Left lung (tissue), 10 donors: ENCODE data around the gene ST6GALNAC6. TPM values are rescaled to one million over a fixed set of nuclear protein-coding genes. Genes with fewer than 3 reads are reported as not detected.

Experiments
- ATAC-seq: fragments of 200-7000 bp; cut with Tn5 transposase; one replicate; pipeline ENCODE4 v1.9.1; 2020; ENCODE audit warnings: moderate library complexity
- DNase-seq, 4 donors: peaks; one replicate each; pipeline ENCODE4 v3.0.0-alpha.2; 2013 to 2020
- H3K27ac ChIP-seq, 2 donors: fragments of 200-600 bp; sonication (generic) in 1 of 2; one replicate each; pipeline versions ENCODE4 v1.5.0 to v1.8.0; 2020 to 2021
- H3K27me3 ChIP-seq, 2 donors: fragments of 200-600 bp; sonication (generic) in 1 of 2; one replicate each; pipeline versions ENCODE4 v1.5.0 to v1.8.0; 2020 to 2021
- H3K36me3 ChIP-seq, 2 donors: fragments of 200-600 bp; sonication (generic) in 1 of 2; one replicate each; pipeline versions ENCODE4 v1.5.0 to v1.8.0; 2020 to 2021
- H3K4me1 ChIP-seq, 2 donors: fragments of 200-600 bp; one replicate each; pipeline ENCODE4 v1.8.0; 2021
- H3K4me3 ChIP-seq, 2 donors: fragments of 200-600 bp; sonication (generic) in 1 of 2; one replicate each; pipeline versions ENCODE4 v1.5.0 to v1.8.0; 2020 to 2021; ENCODE audit warnings: mild to moderate bottlenecking in 1 of 2
- H3K9me3 ChIP-seq, 2 donors: fragments of 200-600 bp; sonication (generic) in 1 of 2; one replicate each; pipeline versions ENCODE4 v1.5.0 to v1.8.0; 2020 to 2021
- intact Hi-C, 2 donors: fragments of 100-400 bp; cut with DNase I; formaldehyde crosslinking; loops; one replicate each; pipeline versions ENCODE4 v1.11.2 to v1.14.2; 2022
- polyA plus RNA-seq, 6 donors: library from polyadenylated mRNA; unstranded; fragments of 120-200 nt; gene quantifications; one replicate each; pipeline ENCODE4 v1.2.1, GENCODE V29; 2013; ENCODE audit not compliant: insufficient read length in 6 of 6
- total RNA-seq, 2 donors: library from RNA; stranded (reverse); fragmentation: NEBNext Ultra II Directional; extraction: Animal tissue kit (Norgen Biotek cat#: 25700); gene quantifications; one replicate each; pipeline ENCODE4 v1.2.1, GENCODE V29; 2021
- TF ChIP-seq, protein P1 (sequence below), 2 donors: fragments of 200-600 bp; sonication (generic) in 1 of 2; IDR thresholded peaks; one replicate each; pipeline versions ENCODE4 v1.5.0 to v1.8.0; 2021; ENCODE audit warnings: antibody characterized with exemption in 2 of 2
- donor health status: DM: no; HTN: yes; CAD: no.
- donor health status: DM: no; HTN: no; CAD: no.

The ST6GALNAC6 gene
- total and polyA plus RNA-seq, 8 donors: 43.5 to 57.0 (median 48.6) TPM

DNA sequence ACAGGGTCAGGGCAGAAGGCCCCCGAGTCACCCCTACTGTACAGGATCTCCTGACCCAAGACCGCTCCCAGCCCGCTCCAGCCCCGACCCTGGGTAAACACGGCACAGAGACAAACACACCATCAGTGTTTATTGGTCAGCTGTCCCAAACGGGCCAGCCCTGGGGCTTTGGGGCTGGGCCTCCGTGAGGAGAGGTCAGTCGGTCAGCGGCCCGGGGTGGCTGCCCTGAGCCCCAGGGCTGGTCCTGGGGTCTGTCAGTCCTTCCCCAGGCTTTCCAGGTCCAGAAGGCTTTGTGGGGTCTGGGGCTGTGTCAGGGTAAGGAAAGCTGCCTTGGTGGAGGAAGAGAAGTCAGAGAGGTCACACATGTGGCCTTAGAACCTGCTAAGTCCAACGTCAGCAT lies 35.6 kb upstream of the ST6GALNAC6 start:
- H3K4me1 ChIP-seq: peaks cover 22 to 60% of the 10 kb centered on the region in 2 donors
- H3K9me3 ChIP-seq: no peaks in the 10 kb centered on the region
- intact Hi-C loops: no loop called here
- peaks cover 0 to 16% of the 10 kb centered on the region in 2 donors for H3K27me3 ChIP-seq
- TF ChIP-seq, protein P1, sequence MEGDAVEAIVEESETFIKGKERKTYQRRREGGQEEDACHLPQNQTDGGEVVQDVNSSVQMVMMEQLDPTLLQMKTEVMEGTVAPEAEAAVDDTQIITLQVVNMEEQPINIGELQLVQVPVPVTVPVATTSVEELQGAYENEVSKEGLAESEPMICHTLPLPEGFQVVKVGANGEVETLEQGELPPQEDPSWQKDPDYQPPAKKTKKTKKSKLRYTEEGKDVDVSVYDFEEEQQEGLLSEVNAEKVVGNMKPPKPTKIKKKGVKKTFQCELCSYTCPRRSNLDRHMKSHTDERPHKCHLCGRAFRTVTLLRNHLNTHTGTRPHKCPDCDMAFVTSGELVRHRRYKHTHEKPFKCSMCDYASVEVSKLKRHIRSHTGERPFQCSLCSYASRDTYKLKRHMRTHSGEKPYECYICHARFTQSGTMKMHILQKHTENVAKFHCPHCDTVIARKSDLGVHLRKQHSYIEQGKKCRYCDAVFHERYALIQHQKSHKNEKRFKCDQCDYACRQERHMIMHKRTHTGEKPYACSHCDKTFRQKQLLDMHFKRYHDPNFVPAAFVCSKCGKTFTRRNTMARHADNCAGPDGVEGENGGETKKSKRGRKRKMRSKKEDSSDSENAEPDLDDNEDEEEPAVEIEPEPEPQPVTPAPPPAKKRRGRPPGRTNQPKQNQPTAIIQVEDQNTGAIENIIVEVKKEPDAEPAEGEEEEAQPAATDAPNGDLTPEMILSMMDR (IDR thresholded peaks at IDR 0.05): no peak
- ATAC-seq: no peak
- no peak for DNase-seq
- no peak overlapping the region for H3K4me3 ChIP-seq
- no peak overlapping the region for H3K27ac ChIP-seq
- H3K36me3 ChIP-seq: peaks cover 0 to 15% of the 10 kb centered on the region in 2 donors

DNA sequence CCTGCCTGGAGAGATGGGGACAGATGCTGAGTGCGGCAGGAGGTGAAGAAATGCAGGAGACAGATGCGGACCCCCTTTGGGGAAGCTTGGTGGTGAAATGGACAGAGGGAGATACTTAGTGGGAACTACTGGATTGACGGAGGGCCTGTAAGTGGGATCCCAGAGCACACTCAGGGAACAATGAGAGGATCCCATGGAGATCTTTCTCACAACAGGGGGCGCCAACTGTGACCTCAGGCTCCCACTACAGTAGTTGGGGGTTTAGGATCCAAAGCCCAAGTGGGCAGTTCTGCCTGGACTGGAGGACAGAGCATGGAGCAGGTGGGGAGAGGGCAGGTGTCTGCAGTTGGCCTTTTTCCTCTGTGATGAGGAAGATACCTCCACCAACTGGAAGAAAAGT lies 34.8 kb upstream of the ST6GALNAC6 start:
- Histone ChIP-seq H3K9me3 (no peaks in the 10 kb centered on the region), H3K4me3 (no peak overlapping the region), H3K27ac (no peak overlapping the region), H3K36me3 (peaks cover 0 to 15% of the 10 kb centered on the region in 2 donors), H3K27me3 (peaks cover 0 to 24% of the 10 kb centered on the region in 2 donors), H3K4me1 (peaks cover 22 to 60% of the 10 kb centered on the region in 2 donors)
- DNase-seq: no peak
- TF ChIP-seq, protein P1 (IDR thresholded peaks at IDR 0.05): no peak
- ATAC-seq: no peak
- intact Hi-C loops: no loop called here

DNA sequence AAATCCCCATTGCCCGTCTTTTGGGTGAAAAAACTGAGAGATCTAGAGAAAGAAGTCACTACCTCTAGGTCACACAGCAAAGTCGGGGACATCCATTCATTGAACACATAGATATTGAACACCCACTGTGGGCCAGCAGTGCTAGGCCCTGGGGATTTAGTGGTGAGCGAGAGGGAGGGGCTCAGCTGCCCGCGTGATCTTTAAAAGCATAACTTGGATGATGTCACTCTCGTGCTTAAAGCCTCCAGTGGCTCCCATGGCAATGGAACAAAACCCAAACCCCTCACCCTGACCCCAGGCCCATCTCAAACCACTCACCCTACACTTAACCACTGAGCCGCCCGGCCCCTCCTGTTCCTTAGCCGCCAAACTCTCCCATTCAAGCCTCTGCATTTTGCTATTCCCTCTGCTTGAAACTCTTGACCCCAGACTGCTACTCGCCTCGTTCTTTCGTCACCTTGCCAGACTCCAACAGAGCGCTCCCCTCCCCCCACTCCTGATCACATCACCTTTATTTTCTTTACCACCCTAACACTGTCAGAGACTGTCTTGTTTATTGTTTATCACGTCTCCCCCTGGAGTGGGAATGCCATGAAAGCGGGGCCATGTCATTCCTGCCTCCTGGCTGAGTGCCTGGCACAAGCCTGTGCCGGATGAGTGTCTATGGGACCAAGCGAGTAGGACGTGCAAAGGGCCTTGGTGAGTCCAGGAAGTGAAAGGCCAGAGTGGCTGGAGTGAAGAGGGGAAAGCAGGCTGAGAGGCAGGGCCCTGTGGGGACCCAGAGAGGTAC lies 31.9 kb upstream of the ST6GALNAC6 start:
- ATAC-seq: peak; percentile 70
- intact Hi-C loops: no loop called here
- TF ChIP-seq, protein P1 (IDR thresholded peaks at IDR 0.05): no peak
- DNase-seq: peak in 2 of 4 donors; percentile 76 to 86
- Histone ChIP-seq H3K36me3 (peaks cover 0 to 15% of the 10 kb centered on the region in 2 donors), H3K27me3 (peaks cover 0 to 53% of the 10 kb centered on the region in 2 donors), H3K27ac (peak overlapping the region; percentile 71 to 77), H3K9me3 (no peaks in the 10 kb centered on the region), H3K4me1 (peaks cover 26 to 59% of the 10 kb centered on the region in 2 donors), H3K4me3 (peak overlapping the region; percentile 38 to 56)

DNA sequence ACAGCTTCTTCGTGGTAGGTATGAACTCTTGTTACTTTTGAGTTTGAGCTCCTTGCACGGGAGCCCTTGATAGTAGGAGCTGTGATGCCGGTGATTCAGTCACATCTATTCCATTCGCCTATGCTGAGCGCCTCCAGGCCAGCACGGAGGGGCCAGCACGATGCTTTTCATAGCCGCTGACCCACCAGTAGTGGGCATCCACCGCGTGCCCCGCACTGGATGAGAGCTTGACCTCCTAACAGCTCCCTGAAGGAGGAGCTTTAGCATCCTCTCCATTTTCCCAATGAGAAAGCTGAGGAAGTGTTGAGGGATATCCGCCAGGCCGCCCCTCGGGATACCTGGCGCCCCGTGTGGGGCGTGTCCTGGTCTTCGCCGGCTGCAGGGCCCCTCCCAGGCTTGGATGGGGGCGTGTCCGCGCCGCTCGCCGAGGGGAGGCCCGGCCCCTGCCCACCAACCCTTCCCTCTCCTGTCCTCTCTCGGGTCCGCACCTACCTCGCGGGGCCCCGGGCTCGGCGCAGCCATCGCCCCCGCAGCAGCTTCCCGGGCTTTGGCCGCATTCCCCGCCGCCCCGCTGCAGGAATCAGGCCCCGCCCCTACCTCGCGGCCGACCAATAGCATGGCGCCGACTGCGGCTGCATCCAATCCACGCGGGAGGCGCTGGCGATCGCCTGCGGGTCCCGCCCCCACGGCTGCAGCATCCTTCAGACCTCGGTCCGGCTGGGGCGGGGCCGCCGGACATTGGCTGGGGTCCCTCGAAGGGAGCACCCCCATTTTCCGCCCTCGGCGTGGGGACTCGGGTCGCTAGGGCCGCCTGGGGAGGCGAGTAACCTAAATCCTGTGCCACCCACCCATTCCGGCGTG lies 31.1 kb upstream of the ST6GALNAC6 start, which contains the start of gene PIP5KL1:
Gene PIP5KL1, minus strand, starts transcription at position 547 of the 861 bp plus-strand sequence. Its CDS starts 25 bp downstream, at position 522.
- H3K9me3 ChIP-seq: no peaks in the 10 kb centered on the region
- H3K4me1 ChIP-seq: peaks cover 26 to 50% of the 10 kb centered on the region in 2 donors
- intact Hi-C loops: no loop called here
- DNase-seq (peak in 3 of 4 donors; percentile 83 to 93 (median 85)), ATAC-seq (peak; percentile 82)
- peak within 1 kb of the TSS; percentile 71 to 77 for H3K27ac ChIP-seq
- H3K4me3 ChIP-seq: peak within 1 kb of the TSS; percentile 38 to 56
- peaks cover 0 to 14% of the 10 kb centered on the region in 2 donors for H3K36me3 ChIP-seq
- H3K27me3 ChIP-seq: peaks cover 0 to 62% of the 10 kb centered on the region in 2 donors
- TF ChIP-seq, protein P1 (IDR thresholded peaks at IDR 0.05): no peak
